DOHH2 (cell line): ENCODE measurements around the gene MYO18A.
A peak's percentile ranks its signal among the peaks of the same experiment; 100 is the strongest.

Experiments
- CTCF ChIP-seq: fragments of 200-600 bp; sonication (generic); IDR thresholded peaks from one replicate; pipeline ENCODE4 v1.5.1; 2014; ENCODE audit warnings: antibody characterized with exemption, mild to moderate bottlenecking, low read depth, low read length; ENCODE audit not compliant: poor library complexity, severe bottlenecking
- EZH2phosphoT487 ChIP-seq: fragments of 200-600 bp; sonication (generic); IDR thresholded peaks from 2 replicates; pipeline ENCODE4 v1.6.1; 2017; ENCODE audit warnings: borderline replicate concordance, mild to moderate bottlenecking, antibody characterized with exemption, low read length, moderate library complexity, mixed read lengths

GRCh38 chr17:29145289-29146073 lies 34.7 kb downstream of the MYO18A start:
- TF ChIP-seq CTCF: peak; percentile 59
- no peak for TF ChIP-seq EZH2phosphoT487
